ENCODE results near the gene SFXN2. TPM values are rescaled to one million over a fixed set of nuclear protein-coding genes. Genes with fewer than 3 reads are reported as not detected.

Gene SFXN2
- total RNA-seq, 1 donor from 2014 or later: 36.8 TPM

DNA sequence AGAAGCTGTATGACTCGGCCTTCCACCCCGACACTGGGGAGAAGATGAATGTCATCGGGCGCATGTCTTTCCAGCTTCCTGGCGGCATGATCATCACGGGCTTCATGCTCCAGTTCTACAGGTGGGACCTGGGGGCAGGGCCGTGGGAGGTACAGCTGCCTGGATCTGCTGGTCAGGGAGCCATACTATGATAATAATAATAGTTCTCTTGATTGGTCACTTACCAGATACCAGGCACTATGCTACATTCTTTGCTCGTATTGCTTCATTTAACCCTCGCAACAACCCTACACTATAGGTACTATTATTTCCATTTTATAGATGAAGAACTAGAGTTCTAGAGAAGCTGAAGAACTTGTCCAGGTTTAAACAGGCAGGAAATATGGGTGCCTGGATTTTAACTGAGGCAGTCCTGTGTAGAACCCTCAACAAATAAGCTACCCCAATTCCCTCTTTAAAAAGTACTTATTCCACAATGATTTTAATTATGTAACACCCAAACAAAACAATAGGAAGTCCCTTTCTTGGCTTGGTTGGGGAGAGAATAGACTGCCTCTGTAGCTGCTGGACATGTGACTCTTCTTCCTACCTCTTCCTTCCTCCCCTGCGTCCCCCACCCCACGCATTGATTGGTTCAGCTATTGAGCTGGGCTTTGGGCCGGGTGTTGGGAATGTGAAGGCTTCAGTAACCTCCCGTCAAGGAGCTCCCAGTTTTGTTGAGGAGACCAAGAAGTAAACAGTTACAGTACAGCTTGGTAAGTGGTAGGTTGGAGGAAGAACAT lies 12.8 kb downstream of the SFXN2 start:
- H3K4me3 Mint-ChIP-seq: no peak overlapping the region
- H3K27ac Mint-ChIP-seq: no peak overlapping the region
- TF ChIP-seq, protein P1, sequence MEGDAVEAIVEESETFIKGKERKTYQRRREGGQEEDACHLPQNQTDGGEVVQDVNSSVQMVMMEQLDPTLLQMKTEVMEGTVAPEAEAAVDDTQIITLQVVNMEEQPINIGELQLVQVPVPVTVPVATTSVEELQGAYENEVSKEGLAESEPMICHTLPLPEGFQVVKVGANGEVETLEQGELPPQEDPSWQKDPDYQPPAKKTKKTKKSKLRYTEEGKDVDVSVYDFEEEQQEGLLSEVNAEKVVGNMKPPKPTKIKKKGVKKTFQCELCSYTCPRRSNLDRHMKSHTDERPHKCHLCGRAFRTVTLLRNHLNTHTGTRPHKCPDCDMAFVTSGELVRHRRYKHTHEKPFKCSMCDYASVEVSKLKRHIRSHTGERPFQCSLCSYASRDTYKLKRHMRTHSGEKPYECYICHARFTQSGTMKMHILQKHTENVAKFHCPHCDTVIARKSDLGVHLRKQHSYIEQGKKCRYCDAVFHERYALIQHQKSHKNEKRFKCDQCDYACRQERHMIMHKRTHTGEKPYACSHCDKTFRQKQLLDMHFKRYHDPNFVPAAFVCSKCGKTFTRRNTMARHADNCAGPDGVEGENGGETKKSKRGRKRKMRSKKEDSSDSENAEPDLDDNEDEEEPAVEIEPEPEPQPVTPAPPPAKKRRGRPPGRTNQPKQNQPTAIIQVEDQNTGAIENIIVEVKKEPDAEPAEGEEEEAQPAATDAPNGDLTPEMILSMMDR (IDR thresholded peaks at IDR 0.05; ENCODE audit: unreplicated experiment): no peak
- peaks cover 18% of the 10 kb centered on the region for H3K36me3 Mint-ChIP-seq
- peaks cover 5% of the 10 kb centered on the region for H3K9me3 Mint-ChIP-seq
- H3K4me1 Mint-ChIP-seq: peaks cover 3% of the 10 kb centered on the region
- no peaks in the 10 kb centered on the region for H3K27me3 Mint-ChIP-seq (ENCODE audit: low read depth)
- no peak for DNase-seq (ENCODE audit: low spot score in 2 of 2, unreplicated experiment in 2 of 2)

DNA sequence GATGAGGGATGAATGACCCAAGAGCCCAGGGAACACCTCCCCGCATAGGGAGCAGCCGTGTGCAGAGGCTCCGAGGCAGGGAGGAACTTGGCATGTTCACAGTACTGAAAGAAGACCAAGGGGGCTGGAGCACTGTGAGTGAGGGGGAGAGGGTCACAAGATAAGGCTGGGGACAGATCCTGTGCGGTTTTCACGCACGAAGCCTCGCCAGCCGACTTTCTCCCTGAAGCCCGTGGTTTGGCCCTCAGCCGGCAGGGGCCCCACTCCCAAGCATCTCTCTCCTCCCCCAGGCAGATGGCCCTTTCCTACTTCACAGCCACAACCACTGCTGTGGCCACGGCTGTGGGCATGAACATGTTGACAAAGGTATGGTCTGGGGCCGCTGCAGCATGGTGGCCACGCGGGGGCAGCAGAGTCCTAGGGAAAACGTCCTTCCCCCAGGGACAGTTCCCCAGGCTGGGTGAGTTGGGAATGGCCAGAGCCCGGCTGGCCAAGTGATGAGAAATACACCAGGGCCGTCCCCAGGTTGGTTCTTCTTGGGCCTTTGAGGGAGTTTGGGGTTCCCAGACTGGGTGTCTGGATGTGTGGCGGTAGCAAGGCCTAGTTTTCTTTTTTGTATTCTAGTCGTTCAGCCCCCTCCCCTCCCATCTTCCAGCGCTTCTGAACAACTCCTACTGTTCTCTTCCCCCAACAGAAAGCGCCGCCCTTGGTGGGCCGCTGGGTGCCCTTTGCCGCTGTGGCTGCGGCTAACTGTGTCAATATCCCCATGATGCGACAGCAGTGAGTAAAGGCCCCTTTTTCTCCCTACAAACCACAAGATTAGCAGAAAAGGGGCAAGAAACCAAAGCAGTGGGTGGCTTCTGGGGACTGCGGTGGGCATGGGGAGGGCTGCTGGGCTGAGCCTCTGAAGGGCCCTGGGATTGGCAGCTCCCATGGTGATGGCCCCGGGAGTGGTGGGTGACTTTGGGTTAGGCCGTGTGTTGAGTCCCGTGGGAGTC lies 14.9 kb downstream of the SFXN2 start:
- Mint-ChIP-seq H3K27ac (peak overlapping the region; percentile 47), H3K9me3 (peaks cover under 1% of the 10 kb centered on the region), H3K36me3 (peaks cover 21% of the 10 kb centered on the region), H3K4me1 (peaks cover 3% of the 10 kb centered on the region), H3K27me3 (ENCODE audit: low read depth) (no peaks in the 10 kb centered on the region), H3K4me3 (no peak overlapping the region)
- DNase-seq (ENCODE audit: low spot score in 2 of 2, unreplicated experiment in 2 of 2): peak; percentile 74 to 92
- TF ChIP-seq, protein P1 (IDR thresholded peaks at IDR 0.05; ENCODE audit: unreplicated experiment): peak; percentile 83

DNA sequence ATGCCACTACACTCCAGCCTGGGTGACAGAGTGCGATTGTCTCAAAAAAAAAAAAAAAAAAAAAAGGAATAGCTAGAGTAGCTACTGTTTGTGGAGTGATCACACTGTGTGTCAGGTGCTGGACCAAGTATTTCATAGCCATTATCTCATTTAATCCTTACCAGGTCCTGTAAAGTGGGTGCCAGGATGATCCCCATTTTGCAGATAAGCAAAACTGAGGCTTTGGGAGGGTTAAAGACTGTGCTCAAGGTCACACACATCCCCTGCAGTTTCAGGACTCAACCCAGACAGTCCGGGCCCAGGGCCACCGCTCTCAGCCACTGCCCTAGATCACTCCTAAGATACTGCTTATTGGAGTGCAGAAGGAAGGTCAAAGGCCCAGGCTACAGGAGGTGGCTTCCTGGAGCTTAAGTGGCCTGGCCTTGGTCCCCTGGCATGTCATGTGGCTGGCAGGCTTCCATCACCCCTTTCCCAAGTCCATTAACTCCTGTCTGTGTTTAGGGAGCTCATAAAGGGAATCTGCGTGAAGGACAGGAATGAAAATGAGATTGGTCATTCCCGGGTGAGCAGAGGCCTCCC lies 16.9 kb downstream of the SFXN2 start:
- no peak overlapping the region for H3K27ac Mint-ChIP-seq
- H3K36me3 Mint-ChIP-seq: peaks cover 14% of the 10 kb centered on the region
- H3K4me3 Mint-ChIP-seq: no peak overlapping the region

DNA sequence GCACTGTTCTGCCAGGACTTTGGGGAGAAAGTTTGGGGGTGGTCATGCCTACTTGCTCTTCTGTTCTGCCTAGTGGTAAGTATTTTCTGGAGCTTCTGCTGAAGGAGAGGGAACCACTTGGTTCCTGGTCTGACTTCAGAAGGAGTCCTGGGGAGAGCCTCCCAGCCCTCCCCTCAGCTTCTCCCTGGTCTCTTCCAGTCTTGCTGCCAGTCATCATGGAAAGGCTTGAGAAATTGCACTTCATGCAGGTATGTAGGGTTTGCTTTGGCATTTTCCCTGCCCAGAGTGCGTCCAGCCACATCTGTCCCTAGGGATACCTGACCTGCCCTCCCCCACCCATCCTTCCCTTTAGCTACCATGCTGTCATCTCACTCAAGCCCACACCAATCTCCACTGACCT lies 18.2 kb downstream of the SFXN2 start:
- H3K4me3 Mint-ChIP-seq: no peak overlapping the region
- no peak overlapping the region for H3K27ac Mint-ChIP-seq
- no peaks in the 10 kb centered on the region for H3K27me3 Mint-ChIP-seq (ENCODE audit: low read depth)
- no peak for DNase-seq (ENCODE audit: low spot score in 2 of 2, unreplicated experiment in 2 of 2)
- peaks cover 15% of the 10 kb centered on the region for H3K36me3 Mint-ChIP-seq
- no peaks in the 10 kb centered on the region for H3K9me3 Mint-ChIP-seq
- TF ChIP-seq, protein P1 (IDR thresholded peaks at IDR 0.05; ENCODE audit: unreplicated experiment): no peak
- H3K4me1 Mint-ChIP-seq: peaks cover 3% of the 10 kb centered on the region

More for the DNA sequence above, 16.9 kb downstream of the SFXN2 start:
- no peak for DNase-seq (ENCODE audit: low spot score in 2 of 2, unreplicated experiment in 2 of 2)
- Mint-ChIP-seq H3K9me3 (no peaks in the 10 kb centered on the region), H3K4me1 (peaks cover 3% of the 10 kb centered on the region), H3K27me3 (ENCODE audit: low read depth) (no peaks in the 10 kb centered on the region)
- TF ChIP-seq, protein P1 (IDR thresholded peaks at IDR 0.05; ENCODE audit: unreplicated experiment): no peak

DNA sequence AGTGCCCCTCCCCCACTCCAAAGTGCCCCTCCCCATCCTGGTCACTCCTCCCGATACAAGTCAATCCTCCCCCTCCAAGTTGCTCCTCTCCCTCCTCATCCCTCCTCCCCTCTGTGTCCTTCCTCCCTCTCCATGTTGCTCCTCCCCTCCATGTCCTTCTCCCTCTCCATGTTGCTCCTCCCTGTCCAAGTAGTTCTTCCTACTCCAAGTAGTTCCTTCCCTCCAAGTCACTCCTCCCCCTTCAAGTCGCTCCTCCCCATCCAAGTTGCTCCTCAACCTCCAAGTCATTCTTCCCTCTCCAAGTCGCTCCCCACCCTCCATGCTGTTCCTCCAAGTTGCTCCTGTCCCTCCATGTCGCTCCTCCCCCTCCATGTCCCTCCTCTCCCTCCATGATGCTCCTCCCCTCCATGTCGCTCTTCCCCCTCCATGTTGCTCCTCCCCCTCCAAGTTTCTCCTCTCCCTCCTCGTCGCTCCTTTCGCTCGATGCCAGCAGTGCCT lies 20.7 kb downstream of the SFXN2 start:
- Mint-ChIP-seq H3K4me3 (no peak overlapping the region), H3K9me3 (no peaks in the 10 kb centered on the region), H3K36me3 (peaks cover 14% of the 10 kb centered on the region), H3K27ac (no peak overlapping the region), H3K4me1 (no peaks in the 10 kb centered on the region), H3K27me3 (ENCODE audit: low read depth) (no peaks in the 10 kb centered on the region)
- TF ChIP-seq, protein P1 (IDR thresholded peaks at IDR 0.05; ENCODE audit: unreplicated experiment): no peak
- no peak for DNase-seq (ENCODE audit: low spot score in 2 of 2, unreplicated experiment in 2 of 2)
